Kidney epithelial cell (primary cell): Measurements from ENCODE around the gene SLC26A8. TPM values are rescaled to one million over a fixed set of nuclear protein-coding genes. Genes with fewer than 3 reads are reported as not detected.

Source experiments
- DNase-seq: peaks from one replicate; pipeline ENCODE4 v3.0.0-alpha.2; 2010; ENCODE audit warnings: low read depth
- H3K27me3 ChIP-seq: 2 replicates; pipeline ENCODE4 v1.6.0; 2011; ENCODE audit warnings: low read length; ENCODE audit not compliant: control insufficient read depth, insufficient read depth
- H3K36me3 ChIP-seq: 2 replicates; pipeline ENCODE4 v1.5.1; 2011; ENCODE audit warnings: low read length; ENCODE audit not compliant: control insufficient read depth, insufficient read depth
- H3K4me3 ChIP-seq: 2 replicates; pipeline ENCODE4 v1.5.1; 2011; ENCODE audit warnings: low read depth, mild to moderate bottlenecking, control low read depth, low read length
- total RNA-seq: library from RNA; depleted of rRNA; stranded (reverse); fragments of >200 nt; gene quantifications from 2 replicates; pipeline ENCODE4 v1.2.3, GENCODE V29; 2015
- TF ChIP-seq, protein P1 (sequence below): IDR thresholded peaks from 2 replicates; pipeline ENCODE4 v1.5.1; 2011; ENCODE audit warnings: mild to moderate bottlenecking, moderate library complexity, low read length, control low read depth, inconsistent platforms; ENCODE audit not compliant: insufficient read depth, poor library complexity, severe bottlenecking

Gene SLC26A8
- total RNA-seq, 1 donor from 2014 or later = not detected

DNA sequence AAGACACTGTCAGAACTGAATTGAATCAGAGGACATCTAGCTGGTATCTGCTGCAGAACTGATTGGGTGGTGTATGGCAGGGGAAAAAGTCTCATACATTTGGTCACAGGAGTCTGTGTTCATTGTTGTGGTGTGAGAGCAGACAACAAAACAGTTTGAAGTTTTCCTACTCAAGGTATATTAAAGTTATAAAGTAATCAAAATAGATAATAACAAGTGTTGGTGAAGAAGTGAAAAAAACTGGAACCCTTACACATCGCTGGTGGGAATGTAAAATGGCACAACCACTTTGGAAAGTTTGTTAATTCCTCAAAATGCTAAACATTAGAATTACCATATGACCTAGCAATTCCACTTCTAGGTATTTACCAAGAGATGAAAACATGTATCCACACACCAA lies 128.2 kb downstream of the SLC26A8 start:
- no peak for DNase-seq
- no peaks in the 10 kb centered on the region for H3K27me3 ChIP-seq
- H3K36me3 ChIP-seq = no peaks in the 10 kb centered on the region
- TF ChIP-seq, protein P1, sequence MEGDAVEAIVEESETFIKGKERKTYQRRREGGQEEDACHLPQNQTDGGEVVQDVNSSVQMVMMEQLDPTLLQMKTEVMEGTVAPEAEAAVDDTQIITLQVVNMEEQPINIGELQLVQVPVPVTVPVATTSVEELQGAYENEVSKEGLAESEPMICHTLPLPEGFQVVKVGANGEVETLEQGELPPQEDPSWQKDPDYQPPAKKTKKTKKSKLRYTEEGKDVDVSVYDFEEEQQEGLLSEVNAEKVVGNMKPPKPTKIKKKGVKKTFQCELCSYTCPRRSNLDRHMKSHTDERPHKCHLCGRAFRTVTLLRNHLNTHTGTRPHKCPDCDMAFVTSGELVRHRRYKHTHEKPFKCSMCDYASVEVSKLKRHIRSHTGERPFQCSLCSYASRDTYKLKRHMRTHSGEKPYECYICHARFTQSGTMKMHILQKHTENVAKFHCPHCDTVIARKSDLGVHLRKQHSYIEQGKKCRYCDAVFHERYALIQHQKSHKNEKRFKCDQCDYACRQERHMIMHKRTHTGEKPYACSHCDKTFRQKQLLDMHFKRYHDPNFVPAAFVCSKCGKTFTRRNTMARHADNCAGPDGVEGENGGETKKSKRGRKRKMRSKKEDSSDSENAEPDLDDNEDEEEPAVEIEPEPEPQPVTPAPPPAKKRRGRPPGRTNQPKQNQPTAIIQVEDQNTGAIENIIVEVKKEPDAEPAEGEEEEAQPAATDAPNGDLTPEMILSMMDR = no peak
- H3K4me3 ChIP-seq = no peak overlapping the region

DNA sequence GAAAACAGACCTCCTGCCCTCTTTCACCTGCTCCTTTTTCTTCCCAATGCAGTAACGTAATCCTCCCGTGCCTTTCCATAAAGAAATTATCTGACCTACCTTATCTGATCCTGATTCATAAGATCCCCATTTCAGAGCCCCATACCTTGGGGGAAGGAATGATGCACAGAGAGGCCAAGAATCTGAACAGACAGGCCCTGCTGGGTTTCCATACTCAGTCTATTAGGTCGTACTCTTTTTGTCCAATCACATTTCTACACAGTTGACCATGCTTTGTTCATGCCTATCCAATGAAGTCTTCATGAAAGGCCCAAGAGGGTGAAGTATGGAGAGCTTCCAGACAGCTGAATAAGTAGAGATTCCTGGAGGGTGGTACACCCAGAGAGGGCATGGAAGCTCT lies 128.9 kb downstream of the SLC26A8 start:
- TF ChIP-seq, protein P1 = no peak
- no peak overlapping the region for H3K4me3 ChIP-seq
- H3K36me3 ChIP-seq = no peaks in the 10 kb centered on the region
- no peaks in the 10 kb centered on the region for H3K27me3 ChIP-seq
- no peak for DNase-seq

DNA sequence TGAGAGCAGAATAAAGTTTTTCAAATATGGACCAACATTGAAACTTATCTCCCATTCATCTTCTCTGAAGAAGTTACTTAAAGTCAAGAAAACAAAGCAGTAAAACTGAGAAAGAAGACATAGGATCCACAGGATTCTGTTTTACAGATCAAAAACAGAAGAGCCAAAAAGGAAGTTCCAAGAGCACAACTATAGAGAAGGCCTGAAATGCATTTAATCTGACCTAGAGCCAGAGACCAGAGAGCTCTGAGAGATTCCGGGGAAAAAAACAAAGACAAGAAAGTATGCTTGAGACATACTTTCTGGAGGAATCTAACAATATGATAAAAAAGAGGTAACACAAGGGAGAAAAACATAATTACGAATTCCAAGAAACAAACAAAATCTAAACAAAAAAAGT lies 129.7 kb downstream of the SLC26A8 start:
- Histone ChIP-seq H3K4me3 (no peak overlapping the region), H3K27me3 (no peaks in the 10 kb centered on the region), H3K36me3 (no peaks in the 10 kb centered on the region)
- TF ChIP-seq, protein P1 = no peak
- DNase-seq = no peak

Other genes with a start within 250 kb of the SLC26A8 start
- gene CLPSL2, start 248.0 kb downstream of the SLC26A8 start, total RNA-seq = not detected in 2 replicates
- not detected in 2 replicates for gene CLPSL1, start 243.6 kb downstream of the SLC26A8 start, total RNA-seq
- gene CLPS, start 227.3 kb downstream of the SLC26A8 start, total RNA-seq = not detected in 2 replicates
- not detected in 2 replicates for gene LHFPL5, start 219.3 kb downstream of the SLC26A8 start, total RNA-seq
- gene SRPK1, start 103.5 kb downstream of the SLC26A8 start, total RNA-seq = 88.8 and 88.9 TPM in 2 replicates
- 33.3 and 35.9 TPM in 2 replicates for gene MAPK14, start 3.2 kb upstream of the SLC26A8 start, total RNA-seq
- 51.3 and 52.9 TPM in 2 replicates for gene MAPK13, start 105.9 kb upstream of the SLC26A8 start, total RNA-seq
- gene BRPF3, start 172.1 kb upstream of the SLC26A8 start, total RNA-seq = 16.6 and 19.2 TPM in 2 replicates
- not detected in 2 replicates for gene PNPLA1, start 245.4 kb upstream of the SLC26A8 start, total RNA-seq